GM19035 (cell line): Measurements from ENCODE around the gene AMN.
"Not testable (repeated sequence)": the region's sequence is repeated elsewhere in the genome, so short reads cannot be mapped to it uniquely, and the experiment has no call there.

Experiments used
- ATAC-seq: cut with Tn5 transposase; IDR thresholded peaks from one replicate; pipeline ENCODE4 v1.9.1; 2021; ENCODE audit not compliant: unreplicated experiment

AMN gene

GRCh38 chr14:102911991-102912761, 10.3 kb upstream of the AMN start:
- ATAC-seq: no peak

- ATAC-seq: no peak
These were observed 8.9 kb upstream of the AMN start for GRCh38 chr14:102913341-102914211.

DNA sequence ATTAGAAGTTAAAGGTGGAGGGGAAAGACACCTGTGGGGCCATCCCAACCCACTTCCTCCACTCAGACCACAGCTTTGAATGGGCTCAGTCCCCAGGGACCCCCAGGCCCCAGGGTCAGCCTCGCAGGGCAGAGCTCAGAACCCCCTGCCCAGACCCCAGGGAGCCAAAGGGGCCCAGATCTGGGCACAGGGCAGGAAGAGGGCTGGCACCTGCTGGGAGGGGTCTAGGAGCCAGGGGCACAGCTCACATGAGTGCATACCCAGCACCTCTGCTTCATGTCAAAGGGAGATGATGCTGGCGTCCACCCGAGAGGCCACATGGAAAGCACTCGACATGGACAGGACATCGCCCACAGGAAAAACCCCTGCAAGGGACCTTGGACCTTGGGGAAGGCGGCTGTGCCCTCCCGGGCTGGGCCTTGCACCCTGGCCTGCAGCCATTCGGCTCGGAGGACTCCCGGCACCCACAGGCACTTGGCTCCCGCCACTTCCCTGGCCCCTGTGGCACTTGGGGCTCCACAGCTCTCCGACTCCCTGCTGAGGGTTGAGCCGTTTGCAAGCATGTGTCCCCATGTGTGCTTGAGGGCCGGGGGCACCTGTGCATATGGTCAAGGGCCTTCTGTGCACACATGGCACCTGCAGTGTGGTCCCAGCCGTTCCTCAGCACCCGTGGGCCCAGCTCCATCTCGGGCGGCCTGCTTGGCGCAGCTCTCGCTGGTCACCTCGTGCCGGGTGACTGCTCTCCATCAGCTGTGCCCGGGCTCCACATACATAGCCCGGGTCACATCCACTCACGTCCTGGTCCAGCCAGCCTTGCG, 7.8 kb upstream of the AMN start:
- no peak for ATAC-seq

GRCh38 chr14:102915292-102916110, 7.0 kb upstream of the AMN start:
- ATAC-seq: no peak

DNA sequence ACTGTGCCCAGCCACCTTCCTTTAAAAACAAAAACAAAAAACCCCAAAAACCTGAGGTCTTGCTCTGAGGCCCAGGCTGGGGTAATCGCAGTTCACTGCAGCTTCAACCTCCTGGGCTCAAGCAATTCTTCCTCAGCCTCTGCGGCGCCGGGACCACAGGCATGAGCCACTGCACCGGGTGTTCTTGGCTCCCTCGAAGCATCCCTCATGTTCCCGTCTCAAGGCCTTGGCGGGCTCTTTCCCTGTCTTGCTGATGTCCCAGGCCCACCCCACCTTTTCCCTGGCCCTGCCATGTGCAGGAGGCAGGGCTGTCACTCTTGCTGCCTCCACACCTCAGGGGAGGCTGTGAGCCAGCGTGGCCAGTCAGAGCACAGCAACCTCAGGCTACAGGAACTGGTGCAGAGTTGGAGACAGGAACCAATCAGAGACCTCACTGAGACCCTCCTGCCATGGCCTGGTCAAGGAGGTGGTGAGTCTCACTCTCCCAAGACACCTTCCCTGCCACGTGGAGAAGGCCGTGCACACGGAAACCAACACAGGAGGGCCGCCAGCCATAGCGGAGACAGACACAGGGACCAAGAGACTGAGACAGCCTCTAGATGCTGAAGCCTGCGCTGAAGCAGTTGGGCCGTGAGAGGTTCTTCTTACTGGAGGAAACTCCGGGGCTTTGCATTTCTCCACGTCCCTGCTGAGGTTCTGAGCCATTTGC, 6.0 kb upstream of the AMN start:
- no peak for ATAC-seq

DNA sequence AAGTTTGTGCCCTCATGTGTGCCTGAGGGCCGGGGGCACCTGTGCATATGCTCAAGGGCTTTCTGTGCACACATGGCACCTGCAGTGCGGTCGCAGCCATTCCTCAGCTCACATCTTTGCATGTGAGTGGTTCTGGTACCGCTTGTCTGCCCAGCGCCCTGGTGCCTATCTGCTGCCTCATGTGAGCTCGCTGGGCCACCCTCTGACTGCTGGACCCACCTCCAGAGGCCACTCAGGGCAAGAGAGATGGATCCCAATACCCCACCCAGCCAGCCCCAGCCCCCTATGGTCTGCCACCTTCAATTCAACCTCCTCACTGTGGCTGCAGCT, 5.4 kb upstream of the AMN start:
- ATAC-seq: no peak

GRCh38 chr14:102917469-102918211, 4.8 kb upstream of the AMN start:
- no peak for ATAC-seq

- no peak for ATAC-seq
These were observed 4.0 kb upstream of the AMN start for GRCh38 chr14:102918438-102918837.

DNA sequence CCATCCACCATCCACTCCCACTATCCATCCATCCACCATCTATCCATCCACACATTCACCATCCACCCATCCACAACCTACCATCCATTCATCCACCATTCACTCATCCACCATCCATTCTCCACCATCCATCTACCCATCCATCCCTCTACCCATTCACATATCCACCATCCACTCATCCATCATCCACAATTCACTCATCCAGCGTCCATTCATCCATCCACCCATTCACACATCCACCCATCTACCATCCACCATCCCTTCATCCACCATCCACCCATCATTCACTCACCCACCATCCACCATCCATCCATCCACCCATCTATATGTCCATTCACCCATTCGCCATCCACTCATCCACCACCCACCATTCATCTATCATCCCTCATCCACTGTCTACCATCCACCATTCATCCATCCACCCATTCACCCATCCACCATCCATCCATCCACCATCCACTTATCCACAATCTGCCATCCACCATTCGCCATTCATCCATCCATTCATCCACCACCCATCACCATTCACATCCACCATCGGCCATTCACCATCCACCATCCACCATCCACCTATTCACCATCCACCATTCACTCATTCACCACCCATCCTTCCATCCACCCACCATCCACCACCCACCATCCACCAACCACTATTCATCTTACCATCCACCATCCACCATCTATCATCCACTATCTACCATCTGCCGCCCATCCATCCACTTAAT, 2.0 kb upstream of the AMN start:
- ATAC-seq: no peak

GRCh38 chr14:102920998-102921304, 1.5 kb upstream of the AMN start:
- ATAC-seq: no peak

- no peak for ATAC-seq
These were observed 900 bp downstream of the AMN start for GRCh38 chr14:102923201-102923924.

GRCh38 chr14:102923925-102924486, 1.5 kb downstream of the AMN start:
- no peak for ATAC-seq

DNA sequence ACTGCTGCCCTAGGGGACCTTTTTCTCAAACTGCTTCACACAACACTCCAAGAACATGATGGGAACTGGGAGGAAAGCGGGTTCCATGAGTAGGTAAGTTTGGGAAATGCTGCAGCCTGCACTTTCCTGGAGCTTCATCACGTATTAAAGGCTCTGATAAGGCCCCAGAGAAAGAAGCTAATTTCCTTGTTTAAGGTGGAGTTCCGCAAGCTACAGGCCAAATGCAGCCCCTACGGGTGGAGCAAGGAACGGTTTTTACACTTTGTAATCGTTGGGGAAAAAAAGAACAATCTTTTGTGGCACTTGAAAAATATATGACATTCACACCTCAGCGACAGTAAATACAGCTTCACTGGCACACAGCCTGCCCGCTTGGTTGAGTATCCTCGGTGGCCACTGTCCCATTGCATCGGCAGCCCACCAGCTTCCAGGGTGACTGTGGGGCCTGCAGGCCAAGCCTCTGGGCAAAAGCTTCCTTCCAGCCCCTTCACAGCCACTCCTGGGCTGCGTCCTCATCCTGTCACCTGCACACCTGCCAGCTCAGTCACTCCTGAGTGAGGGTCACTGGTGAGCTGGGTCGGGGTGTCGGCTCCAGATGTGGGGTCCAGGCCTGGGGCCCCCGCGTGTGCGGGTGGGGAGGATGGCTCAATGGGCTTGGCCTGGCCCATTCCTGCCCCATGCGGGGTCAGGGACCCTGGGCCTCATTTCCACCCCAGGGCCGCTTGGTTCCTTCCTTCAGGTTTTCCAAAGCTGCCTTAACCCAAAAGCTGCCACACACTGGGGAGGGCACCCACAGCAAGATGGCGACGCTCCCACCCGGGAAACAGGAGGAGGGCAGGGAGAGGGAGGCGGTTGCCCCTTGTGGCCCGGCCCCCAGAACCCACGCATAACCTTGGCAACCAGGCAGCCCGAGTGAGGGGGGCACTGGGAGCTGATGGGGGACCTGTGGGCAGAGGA, 2.4 kb downstream of the AMN start:
- no peak for ATAC-seq

DNA sequence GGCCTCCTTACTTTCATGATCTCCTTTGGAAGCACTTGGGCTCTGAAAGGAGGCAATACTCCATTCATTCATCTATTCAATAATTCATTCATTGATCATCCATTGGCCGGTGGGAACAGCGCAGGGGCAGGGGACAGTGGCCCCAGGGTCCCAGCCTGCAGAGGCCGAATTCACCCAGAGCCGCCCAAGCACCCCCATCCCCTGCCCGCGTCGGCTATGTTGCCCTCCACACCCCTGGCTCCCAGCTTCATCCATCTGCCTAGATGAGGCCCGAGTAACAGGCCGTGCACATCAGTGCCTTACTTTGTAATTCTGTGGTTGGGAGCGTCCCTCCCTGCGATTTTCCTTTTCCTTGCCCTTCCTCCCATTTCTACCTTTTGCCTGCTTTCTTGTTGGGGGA, 3.2 kb downstream of the AMN start:
- ATAC-seq: no peak

GRCh38 chr14:102926104-102926503, 3.6 kb downstream of the AMN start:
- ATAC-seq: no peak

DNA sequence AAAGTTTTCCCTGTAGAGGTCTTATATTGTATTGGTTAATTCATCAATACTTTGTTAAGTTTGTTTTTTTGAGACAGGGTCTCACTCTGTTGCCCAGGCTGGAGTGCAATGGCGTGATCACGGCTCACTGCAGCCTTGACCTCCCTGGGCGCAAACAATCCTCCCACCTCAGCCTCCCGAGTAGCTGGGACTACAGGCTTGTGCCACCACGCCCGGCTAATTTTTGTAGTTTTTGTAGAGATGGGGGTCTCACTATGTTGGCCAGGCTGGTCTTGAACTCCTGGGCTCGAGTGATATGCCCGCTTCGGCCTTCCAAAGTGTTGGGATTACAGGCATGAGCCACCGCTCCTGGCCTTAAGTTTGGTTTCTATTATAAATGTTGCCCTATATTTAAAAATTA, 4.4 kb downstream of the AMN start:
- ATAC-seq: not testable (repeated sequence)

- ATAC-seq: no peak
These were observed 4.9 kb downstream of the AMN start for GRCh38 chr14:102927346-102927877.
